ENCODE measurements around the gene RTL3.

DNA sequence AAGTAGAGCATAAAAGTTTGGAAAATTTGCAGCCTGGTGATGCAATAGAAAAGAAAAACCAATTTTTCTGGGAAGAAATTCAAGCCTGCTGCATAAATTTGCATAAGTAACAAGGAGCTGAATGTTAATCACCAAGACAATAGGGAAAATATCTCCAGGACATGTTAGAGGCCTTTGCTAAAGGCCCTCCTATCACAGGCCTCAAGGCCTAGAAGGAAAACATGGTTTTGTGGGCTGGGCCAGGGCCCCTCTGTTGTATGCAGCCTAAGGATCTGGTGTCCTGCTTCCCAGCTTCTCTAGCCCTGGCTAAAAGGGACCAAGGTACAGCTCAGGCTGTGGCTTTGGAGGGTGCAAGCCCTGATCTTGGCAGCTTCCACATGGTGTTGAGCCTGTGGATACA is 6.2 kb upstream of the RTL3 start:
- no peak for TF ChIP-seq POLR2A (IDR thresholded peaks at IDR 0.05)
- TF ChIP-seq CTCF (IDR thresholded peaks at IDR 0.05), result no peak

All from prostate gland (tissue), 2 donors.